ENCODE measurements around the gene MBP.

The MBP gene

GRCh38 chr18:77132369-77133050, at the start of gene MBP:
MBP (minus strand) TSS chr18:77132783; CDS start chr18:77105261, 27,522 bp downstream.
- DNase-seq (ENCODE audit: low spot score), result peak; percentile 54

GRCh38 chr18:77181950-77182707, 49.5 kb upstream of the MBP start:
- DNase-seq (ENCODE audit: low spot score), result no peak

GRCh38 chr18:77178559-77178958, 46.0 kb upstream of the MBP start:
- no peak for DNase-seq (ENCODE audit: low spot score)

- DNase-seq (ENCODE audit: low spot score), result no peak
These were observed 44.4 kb upstream of the MBP start for GRCh38 chr18:77177009-77177408.

GRCh38 chr18:77173275-77174030, 40.9 kb upstream of the MBP start:
- no peak for DNase-seq (ENCODE audit: low spot score)

GRCh38 chr18:77170890-77171410, 38.4 kb upstream of the MBP start:
- DNase-seq (ENCODE audit: low spot score), result no peak

GRCh38 chr18:77168811-77169311, 36.3 kb upstream of the MBP start:
- no peak for DNase-seq (ENCODE audit: low spot score)

GRCh38 chr18:77167251-77167650, 34.7 kb upstream of the MBP start:
- DNase-seq (ENCODE audit: low spot score), result no peak

GRCh38 chr18:77166523-77166922, 33.9 kb upstream of the MBP start:
- no peak for DNase-seq (ENCODE audit: low spot score)

- no peak for DNase-seq (ENCODE audit: low spot score)
These were observed 33.1 kb upstream of the MBP start for GRCh38 chr18:77165503-77166188.

GRCh38 chr18:77164763-77165485, 32.3 kb upstream of the MBP start:
- DNase-seq (ENCODE audit: low spot score), result no peak

- no peak for DNase-seq (ENCODE audit: low spot score)
These were observed 31.4 kb upstream of the MBP start for GRCh38 chr18:77164026-77164425.

GRCh38 chr18:77162580-77162979, 30.0 kb upstream of the MBP start:
- no peak for DNase-seq (ENCODE audit: low spot score)

- no peak for DNase-seq (ENCODE audit: low spot score)
These were observed 29.4 kb upstream of the MBP start for GRCh38 chr18:77161961-77162360.

- no peak for DNase-seq (ENCODE audit: low spot score)
These were observed 28.8 kb upstream of the MBP start for GRCh38 chr18:77161383-77161782.

GRCh38 chr18:77160515-77160914, 27.9 kb upstream of the MBP start:
- no peak for DNase-seq (ENCODE audit: low spot score)

- DNase-seq (ENCODE audit: low spot score), result no peak
These were observed 24.7 kb upstream of the MBP start for GRCh38 chr18:77157312-77157711.

GRCh38 chr18:77155031-77155430, 22.4 kb upstream of the MBP start:
- DNase-seq (ENCODE audit: low spot score), result no peak

GRCh38 chr18:77153404-77153803, 20.8 kb upstream of the MBP start:
- DNase-seq (ENCODE audit: low spot score), result no peak

- DNase-seq (ENCODE audit: low spot score), result no peak
These were observed 19.4 kb upstream of the MBP start for GRCh38 chr18:77151772-77152520.
